Activated B cell treated with CpG ODN at 0.5 μM for 24 hours (primary cell): ENCODE results near the gene ALS2CL. TPM values are rescaled to one million over a fixed set of nuclear protein-coding genes. Genes with fewer than 3 reads are reported as not detected.

Experiments
- ATAC-seq: fragments of 200-7000 bp; cut with Tn5 transposase; one replicate; pipeline ENCODE4 v1.10.0; 2021; ENCODE audit warnings: low read depth, mild to moderate bottlenecking, moderate library complexity
- CTCF ChIA-PET: fragments of 350-600 bp; sonication (Branson Sonifier 250); formaldehyde crosslinking; loops from one replicate; lab custom pipeline; 2021; ENCODE audit warnings: antibody characterized with exemption; lab: Charles Lee
- POLR2A ChIA-PET: fragments of 350-600 bp; sonication (Branson Sonifier 250); formaldehyde crosslinking; loops from one replicate; lab custom pipeline; 2021; ENCODE audit warnings: antibody characterized with exemption; lab: Charles Lee
- DNase-seq: peaks from one replicate; pipeline ENCODE4 v3.0.0; 2022
- H3K27ac Mint-ChIP-seq: one replicate; pipeline ENCODE4 v1.8.0; 2020; ENCODE audit warnings: mixed read lengths
- H3K27me3 Mint-ChIP-seq: one replicate; pipeline ENCODE4 v1.8.0; 2021; ENCODE audit warnings: mixed read lengths
- H3K36me3 Mint-ChIP-seq: one replicate; pipeline ENCODE4 v1.8.0; 2021; ENCODE audit warnings: low read depth, mixed read lengths
- H3K4me1 Mint-ChIP-seq: one replicate; pipeline ENCODE4 v1.8.0; 2021; ENCODE audit warnings: mixed read lengths
- H3K4me3 Mint-ChIP-seq: one replicate; pipeline ENCODE4 v1.8.0; 2020; ENCODE audit warnings: mild to moderate bottlenecking, mixed read lengths
- H3K9me3 Mint-ChIP-seq: one replicate; pipeline ENCODE4 v1.8.0; 2020; ENCODE audit warnings: mixed read lengths
- CTCF ChIP-seq: fragments of 200-600 bp; IDR thresholded peaks from one replicate; pipeline ENCODE4 v1.8.0; 2022; ENCODE audit warnings: antibody characterized with exemption, mild to moderate bottlenecking
- intact Hi-C: fragments of 100-400 bp; cut with micrococcal nuclease; formaldehyde crosslinking; loops from one replicate; pipeline ENCODE4 v1.15.1; 2024
- total RNA-seq: library from RNA; stranded (reverse); gene quantifications from 2 replicates; pipeline ENCODE4 v1.2.3, GENCODE V29; 2022

Gene ALS2CL
- total RNA-seq, 1 donor from 2014 or later, result 1.6 TPM

GRCh38 chr3:46624975-46625490 lies 68.4 kb downstream of the ALS2CL start:
- intact Hi-C loops, result no loop called here
- no peak for TF ChIP-seq CTCF
- no peak overlapping the region for H3K4me3 Mint-ChIP-seq
- H3K27me3 Mint-ChIP-seq, result peaks cover 26% of the 10 kb centered on the region
- no peak for DNase-seq
- H3K9me3 Mint-ChIP-seq, result no peaks in the 10 kb centered on the region
- peaks cover 11% of the 10 kb centered on the region for H3K4me1 Mint-ChIP-seq
- H3K27ac Mint-ChIP-seq, result no peak overlapping the region
- ATAC-seq, result no peak
- ChIA-PET CTCF (interaction anchor here (0.6 to 2.2 kb wide), 2 partner anchors 136 to 1329 kb away, joined by 3 to 9 read pairs; no protein-coding TSS in a partner anchor), POLR2A (no interaction called here)
- H3K36me3 Mint-ChIP-seq, result no peaks in the 10 kb centered on the region

GRCh38 chr3:46624533-46624932 lies 68.9 kb downstream of the ALS2CL start:
- no peak for TF ChIP-seq CTCF
- no peak overlapping the region for H3K4me3 Mint-ChIP-seq
- intact Hi-C loops, result no loop called here
- no peak for ATAC-seq
- peaks cover 28% of the 10 kb centered on the region for H3K27me3 Mint-ChIP-seq
- ChIA-PET CTCF (interaction anchor here (2.2 kb wide), 1 partner anchor 136 kb away, joined by 9 read pairs; no protein-coding TSS in a partner anchor), POLR2A (no interaction called here)
- DNase-seq, result no peak
- H3K4me1 Mint-ChIP-seq, result peaks cover 7% of the 10 kb centered on the region
- no peaks in the 10 kb centered on the region for H3K36me3 Mint-ChIP-seq
- H3K27ac Mint-ChIP-seq, result no peak overlapping the region
- no peaks in the 10 kb centered on the region for H3K9me3 Mint-ChIP-seq

GRCh38 chr3:46619845-46620778 lies 73.4 kb downstream of the ALS2CL start:
- H3K27ac Mint-ChIP-seq, result no peak overlapping the region
- CTCF ChIA-PET, result interaction anchor here (1.2 to 2.4 kb wide), 2 partner anchors 9 to 131 kb away, joined by 8 to 9 read pairs; no protein-coding TSS in a partner anchor
- H3K36me3 Mint-ChIP-seq, result no peaks in the 10 kb centered on the region
- intact Hi-C loops, result no loop called here
- peaks cover 42% of the 10 kb centered on the region for H3K27me3 Mint-ChIP-seq
- H3K4me3 Mint-ChIP-seq, result no peak overlapping the region
- no peaks in the 10 kb centered on the region for H3K4me1 Mint-ChIP-seq
- DNase-seq, result no peak
- no peaks in the 10 kb centered on the region for H3K9me3 Mint-ChIP-seq
- ATAC-seq, result no peak
- POLR2A ChIA-PET, result no interaction called here
- no peak for TF ChIP-seq CTCF

Other genes with a start within 250 kb of the ALS2CL start
- gene LTF, start 228.8 kb downstream of the ALS2CL start, total RNA-seq, result 0.10 TPM in 1 of 2 replicates, not detected in the other
- not detected in 2 replicates for gene RTP3, start 195.7 kb downstream of the ALS2CL start, total RNA-seq
- not detected in 2 replicates for gene LRRC2, start 127.4 kb downstream of the ALS2CL start, total RNA-seq
- gene FAM240A, start 81.2 kb downstream of the ALS2CL start, total RNA-seq, result not detected in 2 replicates
- gene TMIE, start 7.7 kb upstream of the ALS2CL start, total RNA-seq, result 0.39 and 0.44 TPM in 2 replicates
- gene PRSS50, start 24.2 kb upstream of the ALS2CL start, total RNA-seq, result not detected in 2 replicates
- not detected in 2 replicates for gene MYL3, start 169.8 kb upstream of the ALS2CL start, total RNA-seq
- gene PTH1R, start 184.0 kb upstream of the ALS2CL start, total RNA-seq, result not detected in 2 replicates